Osteoblast (primary cell): ENCODE measurements around the gene EDC4. TPM values are rescaled to one million over a fixed set of nuclear protein-coding genes. Genes with fewer than 3 reads are reported as not detected.

Source experiments
- DNase-seq: peaks from one replicate; pipeline ENCODE4 v3.0.0; 2011; ENCODE audit warnings: low spot score, mixed read lengths; ENCODE audit not compliant: insufficient read length; ENCODE audit errors: missing footprints
- H2AFZ ChIP-seq: 2 replicates; pipeline ENCODE4 v1.6.0; 2011; ENCODE audit warnings: mild to moderate bottlenecking, low read length
- H3K27ac ChIP-seq: 2 replicates; pipeline ENCODE4 v1.5.1; 2011; ENCODE audit warnings: mild to moderate bottlenecking, low read depth, low read length, moderate library complexity
- H3K27me3 ChIP-seq: 2 replicates; pipeline ENCODE4 v1.6.0; 2012; ENCODE audit warnings: mild to moderate bottlenecking, control low read depth, inconsistent platforms, low read length, moderate library complexity; ENCODE audit not compliant: insufficient read depth
- H3K36me3 ChIP-seq: 2 replicates; pipeline ENCODE4 v1.5.1; 2011; ENCODE audit warnings: mild to moderate bottlenecking, low read length, control low read depth, moderate library complexity; ENCODE audit not compliant: insufficient read depth
- H3K4me1 ChIP-seq: 2 replicates; pipeline ENCODE4 v1.5.1; 2011; ENCODE audit warnings: mild to moderate bottlenecking, low read length, control low read depth, moderate library complexity; ENCODE audit not compliant: insufficient read depth
- H3K4me2 ChIP-seq: 2 replicates; pipeline ENCODE4 v1.6.0; 2011; ENCODE audit warnings: mild to moderate bottlenecking, low read length; ENCODE audit not compliant: insufficient read depth
- H3K4me3 ChIP-seq: fragments of 200-600 bp; sonication (generic); 3 replicates; pipeline ENCODE4 v1.5.1; 2012; ENCODE audit warnings: mild to moderate bottlenecking, low read length, inconsistent platforms; ENCODE audit not compliant: insufficient read depth
- H3K79me2 ChIP-seq: 2 replicates; pipeline ENCODE4 v1.6.0; 2012; ENCODE audit warnings: mild to moderate bottlenecking, low read length, control low read depth, inconsistent platforms; ENCODE audit not compliant: insufficient read depth
- H3K9me3 ChIP-seq: 2 replicates; pipeline ENCODE4 v1.5.1; 2011; ENCODE audit warnings: low read depth, low read length, control low read depth
- H4K20me1 ChIP-seq: 2 replicates; pipeline ENCODE4 v1.6.0; 2012; ENCODE audit warnings: mild to moderate bottlenecking, low read length, control low read depth; ENCODE audit not compliant: insufficient read depth
- CTCF ChIP-seq: IDR thresholded peaks from 2 replicates; pipeline ENCODE4 v1.5.1; 2011; ENCODE audit warnings: mild to moderate bottlenecking, low read depth, low read length, moderate library complexity; ENCODE audit errors: extremely low read depth
- total RNA-seq: library from RNA; depleted of rRNA; stranded (reverse); fragments of >200 nt; gene quantifications from 2 replicates; pipeline ENCODE4 v1.2.3, GENCODE V29; 2012

EDC4 gene
- total RNA-seq, 1 donor, result 60.8 TPM

- no peaks in the 10 kb centered on the region for H3K36me3 ChIP-seq
- H4K20me1 ChIP-seq, result peaks cover 18% of the 10 kb centered on the region
- no peaks in the 10 kb centered on the region for H3K9me3 ChIP-seq
- peak overlapping the region; percentile 95 for H3K27ac ChIP-seq
- H3K27me3 ChIP-seq, result no peaks in the 10 kb centered on the region
- peak overlapping the region; percentile 93 for H2AFZ ChIP-seq
- H3K4me2 ChIP-seq, result peak overlapping the region; percentile 89
- TF ChIP-seq CTCF, result no peak
- peak overlapping the region; percentile 97 for H3K4me3 ChIP-seq
- DNase-seq, result peak; percentile 89
- H3K79me2 ChIP-seq, result peaks cover 56% of the 10 kb centered on the region
- H3K4me1 ChIP-seq, result peaks cover 19% of the 10 kb centered on the region
Measured at GRCh38 chr16:67893743-67894399, 21.0 kb downstream of the EDC4 start.

GRCh38 chr16:67897231-67897630, 24.4 kb downstream of the EDC4 start:
- peak overlapping the region; percentile 58 for H3K27ac ChIP-seq
- no peaks in the 10 kb centered on the region for H3K27me3 ChIP-seq
- no peaks in the 10 kb centered on the region for H3K36me3 ChIP-seq
- no peak overlapping the region for H2AFZ ChIP-seq
- peak overlapping the region; percentile 20 for H3K4me2 ChIP-seq
- H3K9me3 ChIP-seq, result no peaks in the 10 kb centered on the region
- no peak for TF ChIP-seq CTCF
- H4K20me1 ChIP-seq, result peaks cover 26% of the 10 kb centered on the region
- peak; percentile 95 for DNase-seq
- H3K4me1 ChIP-seq, result peaks cover 19% of the 10 kb centered on the region
- H3K4me3 ChIP-seq, result no peak overlapping the region
- peaks cover 82% of the 10 kb centered on the region for H3K79me2 ChIP-seq

DNA sequence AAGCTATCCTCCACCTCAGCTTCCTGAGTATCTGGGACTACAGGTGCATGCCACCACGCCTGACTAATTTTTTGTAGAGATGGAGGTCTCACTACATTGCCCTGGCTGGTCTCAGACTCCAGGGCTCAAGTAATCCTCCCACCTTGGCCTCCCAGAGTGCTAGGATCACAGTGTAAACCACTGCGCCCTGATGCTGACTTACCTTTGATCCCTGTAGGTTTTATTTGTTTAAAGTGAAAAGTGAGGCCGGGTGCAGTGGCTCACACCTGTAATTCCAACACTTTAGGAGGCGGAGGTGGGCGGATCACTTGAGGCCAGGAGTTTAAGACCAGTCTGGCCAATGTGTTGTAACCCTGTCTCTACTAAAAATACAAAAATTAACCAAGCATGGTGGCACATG, 28.9 kb downstream of the EDC4 start:
- peaks cover 26% of the 10 kb centered on the region for H4K20me1 ChIP-seq

More for the DNA sequence above, 28.9 kb downstream of the EDC4 start:
- Histone ChIP-seq H2AFZ (no peak overlapping the region), H3K27me3 (no peaks in the 10 kb centered on the region), H3K36me3 (no peaks in the 10 kb centered on the region), H3K4me1 (peaks cover 7% of the 10 kb centered on the region), H3K9me3 (no peaks in the 10 kb centered on the region), H3K27ac (no peak overlapping the region), H3K4me2 (no peak overlapping the region), H3K4me3 (no peak overlapping the region), H3K79me2 (peaks cover 65% of the 10 kb centered on the region)
- TF ChIP-seq CTCF, result no peak
- no peak for DNase-seq
